ENCODE data around the gene CLASRP. TPM values are rescaled to one million over a fixed set of nuclear protein-coding genes. Genes with fewer than 3 reads are reported as not detected.
A peak's percentile ranks its signal among the peaks of the same experiment; 100 is the strongest.

Gene CLASRP
- total and polyA plus RNA-seq, 9 of the 15 experiments (the other 6 are each of a cell fraction or from before 2014, with no cell fraction given), result 0.94 to 86.3 (median 44.0) TPM

DNA sequence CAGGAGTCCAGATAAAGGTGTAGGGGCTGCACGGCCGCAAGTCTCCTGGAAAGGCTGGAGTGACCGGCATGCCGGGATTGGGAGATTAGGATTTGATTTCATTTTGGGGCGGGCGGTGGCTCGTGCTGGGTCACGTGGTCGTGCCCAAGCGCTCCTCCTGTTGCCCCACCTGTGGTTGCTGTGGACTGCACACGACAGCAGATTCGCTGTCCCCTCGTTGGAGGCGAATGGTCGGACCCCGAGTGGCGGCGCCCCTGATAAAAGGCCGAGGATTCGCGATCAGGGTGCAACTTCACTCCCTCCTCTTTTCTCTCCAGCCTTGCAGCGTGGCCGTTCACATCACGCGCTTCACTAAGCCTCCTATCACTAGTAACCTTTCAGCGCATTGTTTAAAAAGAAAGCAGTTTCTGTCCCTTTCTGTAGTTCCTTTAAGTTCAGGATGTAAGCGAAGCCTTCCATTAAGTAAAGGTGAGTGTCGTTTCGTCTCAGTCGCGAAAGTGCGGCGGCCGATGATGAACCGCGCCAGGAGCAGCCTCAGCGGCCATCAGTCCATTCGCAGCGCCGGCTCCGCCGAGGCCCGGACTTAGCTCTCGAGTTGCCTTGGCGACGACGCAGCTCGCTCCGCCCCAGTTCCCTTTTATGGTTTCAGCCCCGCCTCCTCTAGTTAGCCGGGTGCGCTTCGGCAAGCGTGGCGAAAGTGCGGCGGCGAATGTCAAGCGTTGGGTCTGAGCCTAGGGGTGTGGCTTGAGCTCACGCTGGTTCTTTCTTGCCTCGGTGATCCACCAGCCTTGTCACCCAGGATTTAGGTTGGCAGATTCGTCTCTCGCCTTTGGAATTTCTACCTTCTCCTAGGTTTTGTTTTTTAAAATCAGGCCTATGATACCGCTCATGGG, 52.4 kb downstream of the CLASRP start (continued):
- TF ChIP-seq KLF13 (tag; IDR thresholded peaks at IDR 0.05; ENCODE audit: borderline replicate concordance, low read depth) (no peak), ZNF780A (CRISPR knock-in tag; IDR thresholded peaks at IDR 0.05) (no peak), FOXK1 (CRISPR knock-in tag; IDR thresholded peaks at IDR 0.05; ENCODE audit: borderline replicate concordance) (no peak), RUNX1 (IDR thresholded peaks at IDR 0.05; ENCODE audit: low read depth) (no peak), MEIS2 (IDR thresholded peaks at IDR 0.05; ENCODE audit: partially characterized antibody) (no peak), ZNF436 (CRISPR knock-in tag; IDR thresholded peaks at IDR 0.05) (no peak)
- TF ChIP-seq, protein P1, sequence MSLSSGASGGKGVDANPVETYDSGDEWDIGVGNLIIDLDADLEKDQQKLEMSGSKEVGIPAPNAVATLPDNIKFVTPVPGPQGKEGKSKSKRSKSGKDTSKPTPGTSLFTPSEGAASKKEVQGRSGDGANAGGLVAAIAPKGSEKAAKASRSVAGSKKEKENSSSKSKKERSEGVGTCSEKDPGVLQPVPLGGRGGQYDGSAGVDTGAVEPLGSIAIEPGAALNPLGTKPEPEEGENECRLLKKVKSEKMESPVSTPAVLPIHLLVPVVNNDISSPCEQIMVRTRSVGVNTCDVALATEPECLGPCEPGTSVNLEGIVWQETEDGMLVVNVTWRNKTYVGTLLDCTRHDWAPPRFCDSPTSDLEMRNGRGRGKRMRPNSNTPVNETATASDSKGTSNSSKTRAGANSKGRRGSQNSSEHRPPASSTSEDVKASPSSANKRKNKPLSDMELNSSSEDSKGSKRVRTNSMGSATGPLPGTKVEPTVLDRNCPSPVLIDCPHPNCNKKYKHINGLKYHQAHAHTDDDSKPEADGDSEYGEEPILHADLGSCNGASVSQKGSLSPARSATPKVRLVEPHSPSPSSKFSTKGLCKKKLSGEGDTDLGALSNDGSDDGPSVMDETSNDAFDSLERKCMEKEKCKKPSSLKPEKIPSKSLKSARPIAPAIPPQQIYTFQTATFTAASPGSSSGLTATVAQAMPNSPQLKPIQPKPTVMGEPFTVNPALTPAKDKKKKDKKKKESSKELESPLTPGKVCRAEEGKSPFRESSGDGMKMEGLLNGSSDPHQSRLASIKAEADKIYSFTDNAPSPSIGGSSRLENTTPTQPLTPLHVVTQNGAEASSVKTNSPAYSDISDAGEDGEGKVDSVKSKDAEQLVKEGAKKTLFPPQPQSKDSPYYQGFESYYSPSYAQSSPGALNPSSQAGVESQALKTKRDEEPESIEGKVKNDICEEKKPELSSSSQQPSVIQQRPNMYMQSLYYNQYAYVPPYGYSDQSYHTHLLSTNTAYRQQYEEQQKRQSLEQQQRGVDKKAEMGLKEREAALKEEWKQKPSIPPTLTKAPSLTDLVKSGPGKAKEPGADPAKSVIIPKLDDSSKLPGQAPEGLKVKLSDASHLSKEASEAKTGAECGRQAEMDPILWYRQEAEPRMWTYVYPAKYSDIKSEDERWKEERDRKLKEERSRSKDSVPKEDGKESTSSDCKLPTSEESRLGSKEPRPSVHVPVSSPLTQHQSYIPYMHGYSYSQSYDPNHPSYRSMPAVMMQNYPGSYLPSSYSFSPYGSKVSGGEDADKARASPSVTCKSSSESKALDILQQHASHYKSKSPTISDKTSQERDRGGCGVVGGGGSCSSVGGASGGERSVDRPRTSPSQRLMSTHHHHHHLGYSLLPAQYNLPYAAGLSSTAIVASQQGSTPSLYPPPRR (CRISPR knock-in tag; IDR thresholded peaks at IDR 0.05; ENCODE audit: borderline replicate concordance), result no peak
- TF ChIP-seq, protein P2, sequence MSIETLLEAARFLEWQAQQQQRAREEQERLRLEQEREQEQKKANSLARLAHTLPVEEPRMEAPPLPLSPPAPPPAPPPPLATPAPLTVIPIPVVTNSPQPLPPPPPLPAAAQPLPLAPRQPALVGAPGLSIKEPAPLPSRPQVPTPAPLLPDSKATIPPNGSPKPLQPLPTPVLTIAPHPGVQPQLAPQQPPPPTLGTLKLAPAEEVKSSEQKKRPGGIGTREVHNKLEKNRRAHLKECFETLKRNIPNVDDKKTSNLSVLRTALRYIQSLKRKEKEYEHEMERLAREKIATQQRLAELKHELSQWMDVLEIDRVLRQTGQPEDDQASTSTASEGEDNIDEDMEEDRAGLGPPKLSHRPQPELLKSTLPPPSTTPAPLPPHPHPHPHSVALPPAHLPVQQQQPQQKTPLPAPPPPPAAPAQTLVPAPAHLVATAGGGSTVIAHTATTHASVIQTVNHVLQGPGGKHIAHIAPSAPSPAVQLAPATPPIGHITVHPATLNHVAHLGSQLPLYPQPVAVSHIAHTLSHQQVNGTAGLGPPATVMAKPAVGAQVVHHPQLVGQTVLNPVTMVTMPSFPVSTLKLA (conservative IDR thresholded peaks at IDR 0.05), result peak; percentile 34 to 60; a peak in 3 of 4 replicates
- TF ChIP-seq, protein P3, sequence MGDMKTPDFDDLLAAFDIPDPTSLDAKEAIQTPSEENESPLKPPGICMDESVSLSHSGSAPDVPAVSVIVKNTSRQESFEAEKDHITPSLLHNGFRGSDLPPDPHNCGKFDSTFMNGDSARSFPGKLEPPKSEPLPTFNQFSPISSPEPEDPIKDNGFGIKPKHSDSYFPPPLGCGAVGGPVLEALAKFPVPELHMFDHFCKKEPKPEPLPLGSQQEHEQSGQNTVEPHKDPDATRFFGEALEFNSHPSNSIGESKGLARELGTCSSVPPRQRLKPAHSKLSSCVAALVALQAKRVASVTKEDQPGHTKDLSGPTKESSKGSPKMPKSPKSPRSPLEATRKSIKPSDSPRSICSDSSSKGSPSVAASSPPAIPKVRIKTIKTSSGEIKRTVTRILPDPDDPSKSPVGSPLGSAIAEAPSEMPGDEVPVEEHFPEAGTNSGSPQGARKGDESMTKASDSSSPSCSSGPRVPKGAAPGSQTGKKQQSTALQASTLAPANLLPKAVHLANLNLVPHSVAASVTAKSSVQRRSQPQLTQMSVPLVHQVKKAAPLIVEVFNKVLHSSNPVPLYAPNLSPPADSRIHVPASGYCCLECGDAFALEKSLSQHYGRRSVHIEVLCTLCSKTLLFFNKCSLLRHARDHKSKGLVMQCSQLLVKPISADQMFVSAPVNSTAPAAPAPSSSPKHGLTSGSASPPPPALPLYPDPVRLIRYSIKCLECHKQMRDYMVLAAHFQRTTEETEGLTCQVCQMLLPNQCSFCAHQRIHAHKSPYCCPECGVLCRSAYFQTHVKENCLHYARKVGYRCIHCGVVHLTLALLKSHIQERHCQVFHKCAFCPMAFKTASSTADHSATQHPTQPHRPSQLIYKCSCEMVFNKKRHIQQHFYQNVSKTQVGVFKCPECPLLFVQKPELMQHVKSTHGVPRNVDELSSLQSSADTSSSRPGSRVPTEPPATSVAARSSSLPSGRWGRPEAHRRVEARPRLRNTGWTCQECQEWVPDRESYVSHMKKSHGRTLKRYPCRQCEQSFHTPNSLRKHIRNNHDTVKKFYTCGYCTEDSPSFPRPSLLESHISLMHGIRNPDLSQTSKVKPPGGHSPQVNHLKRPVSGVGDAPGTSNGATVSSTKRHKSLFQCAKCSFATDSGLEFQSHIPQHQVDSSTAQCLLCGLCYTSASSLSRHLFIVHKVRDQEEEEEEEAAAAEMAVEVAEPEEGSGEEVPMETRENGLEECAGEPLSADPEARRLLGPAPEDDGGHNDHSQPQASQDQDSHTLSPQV (IDR thresholded peaks at IDR 0.05), result no peak
- TF ChIP-seq, protein P4, sequence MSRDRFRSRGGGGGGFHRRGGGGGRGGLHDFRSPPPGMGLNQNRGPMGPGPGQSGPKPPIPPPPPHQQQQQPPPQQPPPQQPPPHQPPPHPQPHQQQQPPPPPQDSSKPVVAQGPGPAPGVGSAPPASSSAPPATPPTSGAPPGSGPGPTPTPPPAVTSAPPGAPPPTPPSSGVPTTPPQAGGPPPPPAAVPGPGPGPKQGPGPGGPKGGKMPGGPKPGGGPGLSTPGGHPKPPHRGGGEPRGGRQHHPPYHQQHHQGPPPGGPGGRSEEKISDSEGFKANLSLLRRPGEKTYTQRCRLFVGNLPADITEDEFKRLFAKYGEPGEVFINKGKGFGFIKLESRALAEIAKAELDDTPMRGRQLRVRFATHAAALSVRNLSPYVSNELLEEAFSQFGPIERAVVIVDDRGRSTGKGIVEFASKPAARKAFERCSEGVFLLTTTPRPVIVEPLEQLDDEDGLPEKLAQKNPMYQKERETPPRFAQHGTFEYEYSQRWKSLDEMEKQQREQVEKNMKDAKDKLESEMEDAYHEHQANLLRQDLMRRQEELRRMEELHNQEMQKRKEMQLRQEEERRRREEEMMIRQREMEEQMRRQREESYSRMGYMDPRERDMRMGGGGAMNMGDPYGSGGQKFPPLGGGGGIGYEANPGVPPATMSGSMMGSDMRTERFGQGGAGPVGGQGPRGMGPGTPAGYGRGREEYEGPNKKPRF (IDR thresholded peaks at IDR 0.05; ENCODE audit: low read depth, low read length), result no peak
